GM19463 (cell line): ENCODE data around the gene GM2A.
"Not testable (repeated sequence)": the region's sequence is repeated elsewhere in the genome, so short reads cannot be mapped to it uniquely, and the experiment has no call there.

Experiments used
- ATAC-seq: cut with Tn5 transposase; IDR thresholded peaks from one replicate; pipeline ENCODE4 v1.9.1; 2021; ENCODE audit warnings: mild to moderate bottlenecking, moderate library complexity; ENCODE audit not compliant: unreplicated experiment

The GM2A gene

GRCh38 chr5:151251001-151251551 is 1.9 kb upstream of the GM2A start:
- no peak for ATAC-seq

- ATAC-seq = no peak
Observed at GRCh38 chr5:151251621-151252020, 1.4 kb upstream of the GM2A start.

DNA sequence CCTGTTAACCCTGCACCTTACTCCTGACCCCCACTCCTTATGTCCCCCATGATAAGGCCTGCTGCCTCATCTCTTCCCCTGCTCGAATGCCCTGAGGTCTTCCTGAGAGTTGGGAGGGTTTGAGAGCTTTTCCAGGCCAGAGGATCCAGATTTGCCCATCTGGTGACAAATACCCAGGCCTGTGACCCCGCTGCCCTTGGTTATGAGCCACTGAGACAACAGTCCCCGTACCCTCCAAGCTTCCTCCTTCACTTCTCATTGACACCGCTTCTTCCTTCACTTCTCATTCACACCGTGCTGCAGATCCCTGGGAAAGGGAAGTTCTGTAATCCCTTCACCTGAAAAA is 593 bp downstream of the GM2A start:
- no peak for ATAC-seq

GRCh38 chr5:151254556-151254955 is 1.6 kb downstream of the GM2A start:
- no peak for ATAC-seq

DNA sequence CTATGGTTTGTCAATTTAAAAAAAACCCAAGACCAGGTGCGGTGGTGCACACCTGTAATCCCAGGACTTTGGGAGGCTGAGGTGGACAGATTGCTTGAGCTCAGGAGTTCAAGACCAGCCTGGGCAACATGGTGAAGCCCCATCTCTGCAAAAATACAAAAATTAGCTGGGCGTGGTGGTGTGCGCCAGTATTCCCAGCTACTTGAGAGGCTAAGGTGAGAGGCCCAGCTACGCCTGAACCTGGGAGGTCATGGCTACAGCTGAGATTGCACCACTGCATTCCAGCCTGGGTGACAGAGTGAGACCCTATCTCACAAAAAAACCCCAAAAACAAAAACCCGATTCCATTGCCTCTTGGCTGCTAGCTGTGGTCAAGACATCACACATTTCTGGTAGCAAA is 2.0 kb downstream of the GM2A start:
- ATAC-seq = not testable (repeated sequence)

DNA sequence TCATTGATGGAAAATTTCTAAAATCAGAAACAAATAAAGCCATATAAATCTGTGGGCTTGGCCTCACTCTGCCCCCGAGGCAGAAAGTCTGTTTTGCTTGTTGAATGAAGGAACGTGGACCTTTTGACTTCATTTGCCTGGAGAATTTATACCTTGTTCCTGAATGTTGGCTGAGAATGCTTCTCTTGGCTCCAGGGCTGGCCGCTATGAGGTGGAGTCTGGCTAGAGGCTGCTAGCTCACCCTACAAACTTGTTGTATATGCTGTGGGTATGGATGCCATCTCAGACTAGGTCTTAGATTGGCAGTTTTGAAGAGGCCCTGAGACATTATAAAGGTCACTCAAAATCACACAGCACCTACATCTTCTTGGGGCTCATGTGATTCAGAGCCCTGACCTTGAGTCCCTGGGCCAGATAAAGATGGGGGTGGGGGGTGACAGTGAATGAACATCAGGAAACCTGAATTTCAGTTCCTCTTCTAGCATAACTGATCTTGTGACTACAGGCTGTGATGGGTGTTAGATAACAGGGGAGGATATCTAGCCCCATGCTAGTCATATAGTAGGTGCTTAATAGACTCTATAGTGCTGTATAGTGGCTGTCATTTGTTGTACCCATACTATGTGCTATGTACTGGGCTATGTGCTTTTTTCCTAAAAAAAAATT is 2.8 kb downstream of the GM2A start:
- ATAC-seq = peak; percentile 33

DNA sequence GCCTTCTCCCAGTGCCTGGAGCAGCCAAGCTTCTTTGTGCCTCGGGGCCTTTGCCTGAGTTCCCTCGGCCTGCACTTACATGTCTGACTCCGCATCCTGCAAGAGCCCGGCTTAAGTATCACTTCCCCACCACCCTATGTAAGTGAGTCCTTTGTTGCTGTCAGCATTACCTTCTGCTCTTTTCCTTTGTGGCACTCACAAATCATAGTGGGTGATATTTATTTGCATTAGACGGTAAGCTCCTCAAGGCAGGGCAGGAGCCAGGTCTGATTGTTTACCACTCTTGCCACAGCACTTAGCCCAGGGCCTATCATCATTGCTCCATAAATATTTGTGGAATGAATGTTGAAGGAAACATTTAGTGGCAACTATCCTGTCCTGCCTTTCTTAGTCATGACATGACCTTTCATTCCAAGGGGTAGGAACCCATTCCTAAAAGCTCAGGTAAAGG is 4.8 kb downstream of the GM2A start:
- peak; percentile 18 for ATAC-seq

DNA sequence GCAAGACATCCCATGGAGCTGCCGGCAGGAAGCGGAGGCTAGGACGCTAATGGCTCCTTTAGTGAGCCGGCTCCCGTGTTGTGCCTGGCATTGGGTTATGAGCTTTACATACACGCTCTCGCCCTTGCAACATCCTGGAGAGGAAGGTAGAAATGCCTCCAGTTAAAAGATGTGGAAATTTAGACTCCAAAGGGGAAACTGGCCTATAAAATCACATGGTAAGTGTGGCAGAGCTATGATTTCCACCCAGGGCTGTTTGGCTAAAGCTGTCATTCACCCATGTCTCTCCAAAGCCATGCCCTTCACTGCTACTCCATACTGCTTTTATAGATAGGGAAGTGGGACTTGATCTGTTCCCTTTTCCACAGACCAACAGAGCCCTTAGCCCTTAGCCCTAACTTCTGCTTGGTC is 5.2 kb downstream of the GM2A start:
- ATAC-seq = no peak

DNA sequence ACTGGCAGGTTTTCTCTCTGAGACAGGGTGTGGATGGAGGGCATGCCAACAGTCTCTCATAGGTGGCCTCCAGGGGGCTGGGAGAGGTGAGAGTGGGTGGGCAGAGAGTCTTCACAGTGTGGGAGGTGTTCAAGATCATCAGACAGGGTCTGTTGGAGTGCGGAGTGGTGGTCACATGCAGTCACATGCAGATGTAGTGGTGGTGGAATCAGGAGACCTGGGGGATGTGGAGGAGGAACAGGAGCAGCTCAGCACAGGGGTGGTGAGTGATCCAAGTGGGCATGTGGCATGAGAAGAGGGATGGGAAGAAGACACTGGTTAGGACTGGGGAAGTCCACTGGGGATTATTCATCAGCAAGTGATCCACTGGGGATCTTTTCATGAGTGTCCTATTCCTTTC is 5.8 kb downstream of the GM2A start:
- no peak for ATAC-seq

- ATAC-seq = no peak
Observed at GRCh38 chr5:151259931-151260330, 6.9 kb downstream of the GM2A start.

- ATAC-seq = no peak
Observed at GRCh38 chr5:151262532-151262931, 9.5 kb downstream of the GM2A start.

GRCh38 chr5:151264113-151264512 is 11.1 kb downstream of the GM2A start:
- peak; percentile 73 for ATAC-seq

DNA sequence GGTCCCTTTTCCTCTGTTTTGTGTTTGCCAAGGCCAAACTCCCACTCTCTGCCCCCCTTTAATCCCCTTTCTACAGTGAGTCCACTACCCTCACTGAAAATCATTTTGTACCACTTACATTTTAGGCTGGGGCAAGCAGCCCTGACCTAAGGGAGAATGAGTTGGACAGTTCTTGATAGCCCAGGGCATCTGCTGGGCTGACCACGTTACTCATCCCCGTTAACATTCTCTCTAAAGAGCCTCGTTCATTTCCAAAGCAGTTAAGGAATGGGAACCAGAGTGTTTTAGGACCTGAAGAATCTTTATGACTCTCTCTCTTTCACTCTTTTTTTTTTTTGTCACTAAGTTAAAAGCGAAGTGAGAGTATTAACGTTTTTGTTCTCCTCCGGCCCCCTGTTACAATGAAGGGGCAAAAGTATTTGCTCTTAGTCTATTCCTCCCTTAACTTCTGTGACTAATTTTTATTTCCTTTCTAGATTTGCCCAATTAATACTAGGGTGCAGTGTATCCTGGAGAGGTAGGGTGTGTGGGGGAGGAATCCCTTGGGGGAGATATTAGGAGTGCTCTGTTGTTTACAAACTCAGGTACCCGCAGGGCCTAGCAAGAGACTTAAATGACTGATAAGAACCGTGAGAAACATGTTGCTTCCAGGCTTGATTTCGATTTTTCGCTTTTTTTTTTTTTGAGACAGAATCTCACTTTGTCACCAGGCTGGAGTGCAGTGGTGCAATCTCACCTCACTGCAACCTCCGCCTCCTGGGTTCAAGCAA is 14.7 kb downstream of the GM2A start:
- no peak for ATAC-seq

GRCh38 chr5:151270599-151270998 is 17.6 kb downstream of the GM2A start:
- ATAC-seq = peak; percentile 96

DNA sequence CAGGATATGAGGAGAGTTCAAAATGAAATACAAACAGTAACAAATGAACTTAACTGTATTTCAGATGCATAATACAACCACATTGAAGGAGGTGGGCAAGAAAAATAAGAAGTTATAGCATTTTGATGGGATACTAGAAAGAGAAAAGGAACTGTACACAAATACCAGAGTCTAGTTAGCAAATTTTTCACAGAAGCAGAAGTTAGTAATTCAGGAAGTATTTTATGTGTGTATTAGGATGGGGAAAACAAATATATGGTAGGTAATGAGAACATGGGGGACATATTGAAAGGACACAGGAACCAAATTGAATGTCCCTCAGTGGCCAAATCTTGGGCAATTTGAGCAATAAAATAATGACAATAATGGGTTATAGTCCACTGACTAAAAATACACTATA is 18.4 kb downstream of the GM2A start:
- no peak for ATAC-seq

DNA sequence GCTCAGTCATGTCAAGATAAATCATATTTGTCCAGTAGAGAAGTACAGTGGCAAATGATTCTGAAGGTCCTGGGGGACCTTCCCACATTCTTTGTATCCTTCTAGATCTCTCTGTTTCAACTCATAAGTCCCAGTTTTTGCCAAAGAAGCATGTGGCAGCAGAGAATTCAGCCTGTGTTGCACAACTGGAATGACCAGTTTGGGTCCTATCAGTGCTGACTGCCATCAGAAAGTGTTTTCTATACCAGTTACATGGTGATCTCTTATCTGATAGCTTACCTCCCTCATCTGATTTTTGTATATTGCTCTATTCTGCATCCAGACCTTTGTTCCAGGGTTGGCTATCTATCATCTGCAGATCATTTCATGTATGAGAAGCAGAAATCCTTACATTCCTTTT is 21.7 kb downstream of the GM2A start:
- ATAC-seq = no peak

- no peak for ATAC-seq
Observed at GRCh38 chr5:151275803-151276202, 22.8 kb downstream of the GM2A start.

- ATAC-seq = no peak
Observed at GRCh38 chr5:151278845-151279244, 25.9 kb downstream of the GM2A start.

DNA sequence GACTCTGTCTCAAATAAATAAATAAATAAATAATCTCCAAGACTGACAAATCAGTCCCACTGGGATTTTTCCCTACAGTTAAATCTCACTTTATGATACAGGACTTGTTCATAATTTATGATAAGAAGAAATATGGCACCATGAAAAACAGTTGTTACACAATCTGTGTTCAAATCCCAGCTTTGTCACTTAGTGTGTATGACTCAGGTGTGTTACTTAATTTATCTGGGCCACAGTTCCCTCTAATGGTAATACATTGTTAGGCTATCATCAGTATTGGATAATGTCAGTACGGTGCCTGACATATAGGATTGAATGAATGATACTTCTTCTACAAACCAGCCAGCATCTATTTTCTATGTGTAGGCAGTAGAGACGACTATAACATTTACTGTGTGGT is 27.5 kb downstream of the GM2A start:
- no peak for ATAC-seq

- no peak for ATAC-seq
Observed at GRCh38 chr5:151281001-151281639, 28.1 kb downstream of the GM2A start.

- ATAC-seq = no peak
Observed at GRCh38 chr5:151283120-151283825, 30.3 kb downstream of the GM2A start.
